ENCODE results near the gene NPHP1. TPM values are rescaled to one million over a fixed set of nuclear protein-coding genes. Genes with fewer than 3 reads are reported as not detected.
"Not testable (repeated sequence)": the region's sequence is repeated elsewhere in the genome, so short reads cannot be mapped to it uniquely, and the experiment has no call there.

NPHP1 gene
- total and polyA plus RNA-seq, 2 experiments from 2014 or later, result 5.8 to 11.6 TPM

DNA sequence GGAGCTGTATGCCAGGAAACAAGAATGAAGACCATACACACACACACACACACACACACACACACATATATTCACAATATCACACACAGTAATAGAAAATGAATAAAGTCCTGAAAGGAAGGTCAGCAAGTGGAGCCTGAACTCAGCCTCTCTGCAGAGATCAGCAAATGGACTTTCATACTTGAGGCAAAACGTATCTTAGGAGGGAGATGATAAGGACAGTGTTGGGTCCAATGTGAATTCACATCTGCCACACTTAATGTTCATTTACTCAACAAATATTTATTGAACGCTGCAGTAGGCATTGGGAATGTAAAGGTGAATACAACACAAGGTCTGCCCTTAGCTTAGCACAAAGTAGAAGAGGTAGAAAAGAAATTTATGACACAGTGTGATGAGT, 10.3 kb upstream of the NPHP1 start:
- H3K4me3 ChIP-seq, result no peak overlapping the region
- no peaks in the 10 kb centered on the region for H3K36me3 ChIP-seq
- H3K27me3 ChIP-seq, result no peaks in the 10 kb centered on the region
- no peak overlapping the region for H3K27ac ChIP-seq
- no peaks in the 10 kb centered on the region for H3K9me3 ChIP-seq (ENCODE audit: low read depth)
- H3K4me1 ChIP-seq (ENCODE audit: low read depth), result no peaks in the 10 kb centered on the region
- no peak for DNase-seq (ENCODE audit: low read depth in 1 of 2, low spot score in 1 of 2)
- TF ChIP-seq, protein P1, sequence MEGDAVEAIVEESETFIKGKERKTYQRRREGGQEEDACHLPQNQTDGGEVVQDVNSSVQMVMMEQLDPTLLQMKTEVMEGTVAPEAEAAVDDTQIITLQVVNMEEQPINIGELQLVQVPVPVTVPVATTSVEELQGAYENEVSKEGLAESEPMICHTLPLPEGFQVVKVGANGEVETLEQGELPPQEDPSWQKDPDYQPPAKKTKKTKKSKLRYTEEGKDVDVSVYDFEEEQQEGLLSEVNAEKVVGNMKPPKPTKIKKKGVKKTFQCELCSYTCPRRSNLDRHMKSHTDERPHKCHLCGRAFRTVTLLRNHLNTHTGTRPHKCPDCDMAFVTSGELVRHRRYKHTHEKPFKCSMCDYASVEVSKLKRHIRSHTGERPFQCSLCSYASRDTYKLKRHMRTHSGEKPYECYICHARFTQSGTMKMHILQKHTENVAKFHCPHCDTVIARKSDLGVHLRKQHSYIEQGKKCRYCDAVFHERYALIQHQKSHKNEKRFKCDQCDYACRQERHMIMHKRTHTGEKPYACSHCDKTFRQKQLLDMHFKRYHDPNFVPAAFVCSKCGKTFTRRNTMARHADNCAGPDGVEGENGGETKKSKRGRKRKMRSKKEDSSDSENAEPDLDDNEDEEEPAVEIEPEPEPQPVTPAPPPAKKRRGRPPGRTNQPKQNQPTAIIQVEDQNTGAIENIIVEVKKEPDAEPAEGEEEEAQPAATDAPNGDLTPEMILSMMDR (IDR thresholded peaks at IDR 0.05; ENCODE audit: low read depth, low read length), result no peak

- not testable (repeated sequence) for H3K36me3 ChIP-seq; DNase-seq (ENCODE audit: low read depth in 1 of 2, low spot score in 1 of 2); H3K4me1 ChIP-seq (ENCODE audit: low read depth); H3K4me3 ChIP-seq; H3K27me3 ChIP-seq; H3K27ac ChIP-seq; H3K9me3 ChIP-seq (ENCODE audit: low read depth)
Measured at GRCh38 chr2:110213522-110213921, 8.7 kb upstream of the NPHP1 start.

GRCh38 chr2:110211938-110212858, 7.4 kb upstream of the NPHP1 start, which contains the start of gene MTLN:
Gene MTLN, minus strand, starts transcription at chr2:110212547. Its CDS starts 22 bp downstream, at chr2:110212525.
- Histone ChIP-seq H3K27ac (peak within 1 kb of the TSS; percentile 17), H3K4me3 (peak within 1 kb of the TSS; percentile 49), H3K4me1 (ENCODE audit: low read depth) (no peaks in the 10 kb centered on the region), H3K9me3 (ENCODE audit: low read depth) (no peaks in the 10 kb centered on the region), H3K36me3 (no peaks in the 10 kb centered on the region), H3K27me3 (no peaks in the 10 kb centered on the region)
- DNase-seq (ENCODE audit: low read depth in 1 of 2, low spot score in 1 of 2), result peak; percentile 73 to 74
- TF ChIP-seq, protein P1 (IDR thresholded peaks at IDR 0.05; ENCODE audit: low read depth, low read length), result no peak

DNA sequence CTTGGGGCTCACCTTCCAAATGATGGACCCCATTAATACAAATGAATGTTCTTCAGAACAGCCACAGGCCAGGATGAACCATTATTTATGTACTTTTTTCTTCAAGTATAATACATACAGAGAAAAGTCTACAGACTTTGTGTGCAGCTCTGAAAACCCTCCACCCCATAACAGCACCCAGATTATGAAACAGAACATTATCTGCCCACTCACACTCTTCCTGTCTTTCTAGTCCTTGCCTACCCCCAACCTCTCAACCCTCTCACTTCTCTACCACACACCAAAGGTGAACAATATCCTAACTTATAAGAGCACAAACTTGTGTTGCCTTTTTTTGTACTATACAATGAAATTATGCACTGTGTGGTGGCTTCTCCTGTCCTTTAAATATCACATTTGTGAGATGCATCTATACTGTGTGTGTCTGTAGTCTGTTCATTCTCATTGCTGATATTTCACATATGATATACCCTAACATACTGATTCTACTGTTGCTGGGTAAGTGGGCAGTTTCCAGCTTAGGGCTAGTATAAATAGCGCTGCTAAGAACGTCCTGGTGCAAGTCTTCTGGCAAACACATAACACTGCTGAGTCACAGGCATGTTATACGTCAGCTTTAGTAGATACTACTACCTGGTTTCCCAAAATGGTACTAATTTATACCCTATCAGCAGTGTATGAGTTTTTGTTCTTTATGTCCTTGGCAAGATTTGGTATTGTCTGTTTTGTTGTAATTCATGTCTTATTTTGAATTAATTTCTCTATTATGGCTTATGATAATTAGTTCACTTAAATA, 1.0 kb upstream of the NPHP1 start:
- H3K27me3 ChIP-seq, result no peaks in the 10 kb centered on the region
- DNase-seq (ENCODE audit: low read depth in 1 of 2, low spot score in 1 of 2), result peak in 1 of 2 donors; percentile 35
- TF ChIP-seq, protein P1 (IDR thresholded peaks at IDR 0.05; ENCODE audit: low read depth, low read length), result no peak
- no peaks in the 10 kb centered on the region for H3K9me3 ChIP-seq (ENCODE audit: low read depth)
- no peaks in the 10 kb centered on the region for H3K4me1 ChIP-seq (ENCODE audit: low read depth)
- H3K36me3 ChIP-seq, result no peaks in the 10 kb centered on the region
- no peak overlapping the region for H3K4me3 ChIP-seq
- H3K27ac ChIP-seq, result no peak overlapping the region

- no peaks in the 10 kb centered on the region for H3K27me3 ChIP-seq
- no peak for DNase-seq (ENCODE audit: low read depth in 1 of 2, low spot score in 1 of 2)
- no peak overlapping the region for H3K27ac ChIP-seq
- no peak overlapping the region for H3K4me3 ChIP-seq
- no peaks in the 10 kb centered on the region for H3K9me3 ChIP-seq (ENCODE audit: low read depth)
- TF ChIP-seq, protein P1 (IDR thresholded peaks at IDR 0.05; ENCODE audit: low read depth, low read length), result no peak
- no peaks in the 10 kb centered on the region for H3K4me1 ChIP-seq (ENCODE audit: low read depth)
- H3K36me3 ChIP-seq, result no peaks in the 10 kb centered on the region
Measured at GRCh38 chr2:110198016-110198415, 6.8 kb downstream of the NPHP1 start.

Data from cardiac muscle cell (in vitro differentiated cells and primary cell).